OCI-M1 (cell line): ENCODE data around the gene ATP6AP1.
"Not testable (repeated sequence)": the region's sequence is repeated elsewhere in the genome, so short reads cannot be mapped to it uniquely, and the experiment has no call there.

Experiments
- DNase-seq: peaks from one replicate; lab custom pipeline; 2025; lab: John Stamatoyannopoulos, UW

ATP6AP1 gene

GRCh38 chrX:154399527-154400368 lies 28.7 kb upstream of the ATP6AP1 start:
- peak; percentile 22 for DNase-seq

- DNase-seq = not testable (repeated sequence)
These were observed 28.1 kb upstream of the ATP6AP1 start for GRCh38 chrX:154400369-154400817.

GRCh38 chrX:154401045-154401799 lies 27.3 kb upstream of the ATP6AP1 start:
- peak; percentile 35 for DNase-seq

- no peak for DNase-seq
These were observed 26.4 kb upstream of the ATP6AP1 start for GRCh38 chrX:154401918-154402621.

- no peak for DNase-seq
These were observed 25.8 kb upstream of the ATP6AP1 start for GRCh38 chrX:154402622-154403127.

GRCh38 chrX:154403192-154403591 lies 25.3 kb upstream of the ATP6AP1 start:
- no peak for DNase-seq

GRCh38 chrX:154403858-154404257 lies 24.6 kb upstream of the ATP6AP1 start:
- DNase-seq = no peak

GRCh38 chrX:154404625-154405192 lies 23.8 kb upstream of the ATP6AP1 start:
- DNase-seq = no peak

GRCh38 chrX:154408659-154409221 lies 19.7 kb upstream of the ATP6AP1 start:
- no peak for DNase-seq

GRCh38 chrX:154409222-154409871 lies 19.1 kb upstream of the ATP6AP1 start, which contains the start of gene DNASE1L1:
TSS of gene DNASE1L1 (minus strand) at chrX:154409254. CDS start at chrX:154405568, 3,686 bp downstream.
- DNase-seq = peak; percentile 86

GRCh38 chrX:154411981-154412340 lies 16.5 kb upstream of the ATP6AP1 start:
- DNase-seq = peak; percentile 45

- DNase-seq = peak; percentile 3
These were observed 16.0 kb upstream of the ATP6AP1 start for GRCh38 chrX:154412468-154412867.

GRCh38 chrX:154413142-154413541 lies 15.3 kb upstream of the ATP6AP1 start:
- no peak for DNase-seq

GRCh38 chrX:154417157-154417556 lies 11.3 kb upstream of the ATP6AP1 start:
- DNase-seq = peak; percentile 84

- no peak for DNase-seq
These were observed 9.3 kb upstream of the ATP6AP1 start for GRCh38 chrX:154419189-154419588.

- no peak for DNase-seq
These were observed 8.6 kb upstream of the ATP6AP1 start for GRCh38 chrX:154419688-154420401.

GRCh38 chrX:154420402-154420756 lies 8.1 kb upstream of the ATP6AP1 start:
- DNase-seq = no peak

- peak; percentile 24 for DNase-seq
These were observed 1.3 kb upstream of the ATP6AP1 start for GRCh38 chrX:154426916-154427770.

- no peak for DNase-seq
These were observed 1.2 kb downstream of the ATP6AP1 start for GRCh38 chrX:154429711-154430110.
